NCI-H226 (cell line): ENCODE data around the gene CLEC16A.
"Not testable (repeated sequence)": the region's sequence is repeated elsewhere in the genome, so short reads cannot be mapped to it uniquely, and the experiment has no call there.

Experiments used
- DNase-seq: peaks from one replicate; pipeline ENCODE4 v3.0.0-alpha.2; 2015

The CLEC16A gene

DNA sequence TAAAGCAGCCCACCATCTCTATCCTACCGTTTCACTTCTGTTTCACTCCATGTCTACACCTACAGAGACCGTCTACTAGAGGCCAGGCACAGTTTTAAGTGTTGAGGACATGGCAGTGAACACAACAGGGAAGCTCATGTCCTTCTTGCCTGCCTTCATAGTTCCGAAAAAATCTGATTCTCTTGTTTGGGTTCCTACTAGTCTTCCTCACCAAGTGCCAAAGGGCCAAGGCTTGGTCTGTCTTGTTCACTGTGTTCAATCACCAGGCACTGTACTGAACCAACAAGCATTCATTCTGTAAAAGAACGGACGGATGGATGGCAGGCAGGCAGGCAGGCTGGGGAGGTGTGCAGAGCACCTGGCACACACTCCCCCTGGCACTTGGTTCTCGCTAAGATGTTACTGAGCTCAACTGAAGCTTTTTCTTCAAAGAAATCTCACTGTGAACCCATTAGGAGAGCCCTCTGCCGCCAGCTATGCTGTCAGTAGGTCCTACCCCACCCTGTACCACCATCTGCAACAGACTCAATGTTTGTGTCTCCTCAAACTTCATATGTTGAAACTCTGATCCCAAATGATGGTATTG is 4.6 kb upstream of the CLEC16A start:
- no peak for DNase-seq

DNA sequence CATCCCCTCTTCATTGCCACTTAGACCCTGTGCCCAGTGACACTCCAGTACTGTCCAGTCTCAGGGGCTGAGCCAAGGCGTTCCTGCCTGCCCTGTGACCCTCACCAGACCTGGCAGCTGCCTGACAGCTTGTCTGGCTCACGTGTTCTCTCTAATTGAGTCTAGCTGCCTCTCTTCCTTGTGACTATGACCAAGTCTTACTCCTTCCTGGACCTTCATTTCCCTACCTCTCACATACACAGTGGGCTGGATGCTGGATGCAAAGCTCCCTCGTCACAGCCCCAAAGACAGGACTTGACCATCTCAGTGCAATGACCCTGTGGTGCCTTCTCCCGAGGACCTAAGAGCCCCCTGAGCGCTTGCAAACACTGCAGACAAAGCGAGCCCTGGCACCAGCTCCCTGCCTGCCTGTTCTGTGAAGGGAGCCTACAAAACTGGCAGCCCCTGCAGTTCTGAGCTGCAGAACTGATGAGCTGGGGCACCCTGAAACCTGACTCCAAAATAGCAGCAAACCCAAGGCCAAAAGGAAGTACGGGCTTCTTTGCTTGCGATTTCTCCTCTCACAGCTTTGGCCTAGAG is 3.8 kb upstream of the CLEC16A start:
- DNase-seq = no peak

DNA sequence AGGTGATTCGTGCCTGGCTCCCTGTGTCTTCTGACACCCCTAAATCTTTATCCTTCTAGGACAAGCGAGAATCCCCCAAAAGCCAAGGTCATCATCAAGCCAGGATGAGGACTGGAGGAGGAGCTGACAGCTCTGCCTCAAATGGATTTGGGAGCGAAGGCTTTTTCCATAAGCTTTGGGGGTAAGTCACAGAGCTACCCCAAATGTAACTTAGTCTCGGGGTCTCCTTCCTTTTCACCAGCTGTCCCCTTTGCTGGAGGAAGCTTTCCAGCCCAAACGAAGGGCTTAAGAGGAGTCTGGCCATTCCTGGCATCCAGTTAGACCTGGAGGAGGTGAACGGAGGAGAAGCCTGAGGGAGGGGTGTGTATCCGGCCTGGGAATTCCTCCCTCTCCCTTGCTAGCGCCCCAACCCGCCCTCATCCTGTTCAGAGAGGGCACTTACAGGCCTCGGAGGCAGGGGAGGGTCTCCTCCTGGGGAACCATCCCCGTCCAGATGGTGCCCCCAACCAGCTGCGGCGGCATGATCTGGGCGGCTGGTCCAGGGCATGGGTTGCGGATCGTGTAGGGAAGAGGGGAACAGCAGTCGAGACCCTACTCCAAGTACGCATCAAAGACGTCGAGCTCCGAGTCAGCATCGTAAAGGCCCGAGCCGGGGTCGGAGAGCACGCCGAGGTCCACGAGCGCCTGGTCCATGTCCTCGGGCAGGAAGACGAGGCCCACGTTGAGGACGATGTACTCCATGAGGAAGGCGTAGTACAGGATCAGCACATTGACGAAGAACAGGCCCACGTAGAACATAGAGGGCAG is 3.0 kb upstream of the CLEC16A start:
- DNase-seq = no peak

- not testable (repeated sequence) for DNase-seq
Observed at GRCh38 chr16:10941935-10942351, 2.4 kb upstream of the CLEC16A start.

DNA sequence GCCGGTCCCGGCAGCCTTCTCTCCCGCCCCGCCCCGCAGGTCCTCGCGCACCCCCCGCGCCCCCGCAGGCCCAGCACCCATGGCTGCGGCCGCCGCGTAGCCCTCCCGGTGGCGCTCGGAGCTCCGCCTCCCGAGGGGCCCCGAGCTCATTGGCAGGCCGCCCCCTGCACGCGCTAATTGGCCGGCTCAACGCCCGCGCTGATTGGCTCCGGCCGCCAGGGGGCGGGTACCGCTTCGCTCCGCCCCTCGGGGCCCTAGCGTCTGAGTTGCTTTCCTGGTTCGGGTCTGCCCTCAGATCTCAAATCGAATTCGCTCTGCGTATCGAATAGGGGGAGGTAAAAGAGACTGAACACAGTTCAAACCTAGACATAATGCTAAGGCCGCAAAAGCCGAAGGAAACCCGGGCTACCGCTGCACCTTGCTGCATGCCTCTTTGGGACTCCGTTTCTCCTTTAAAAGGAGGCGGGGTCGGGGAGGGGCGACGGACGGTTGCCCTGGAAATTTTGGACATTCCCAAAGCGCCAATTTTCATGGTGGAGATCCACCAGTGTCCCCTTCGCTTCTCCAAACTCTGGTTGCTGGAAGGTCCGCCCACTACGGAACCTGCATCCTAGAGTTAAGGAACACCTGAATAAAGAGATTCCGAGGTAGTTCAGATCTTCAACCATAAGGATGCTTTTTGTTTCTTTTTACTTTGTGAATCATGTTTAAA is 1.9 kb upstream of the CLEC16A start, which contains the start of gene DEXI:
Gene DEXI (minus strand): TSS at position 117 of the 712 bp plus-strand sequence. CDS start 463 bp downstream, outside the sequence.
- peak; percentile 83 for DNase-seq

DNA sequence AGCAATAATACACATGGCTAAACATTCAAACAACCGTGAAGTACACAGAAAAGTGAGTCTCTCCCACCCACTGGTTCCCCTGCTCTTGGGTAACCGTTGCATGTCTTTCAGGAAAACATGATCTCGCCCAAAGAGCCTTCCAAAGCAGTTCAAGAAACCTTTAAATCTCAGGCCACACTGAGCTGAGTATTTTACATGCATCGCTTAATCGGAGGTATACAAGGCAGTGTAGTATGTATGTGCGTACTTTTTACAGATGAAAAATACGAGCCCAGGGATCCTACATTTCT is 1.4 kb upstream of the CLEC16A start:
- no peak for DNase-seq

GRCh38 chr16:10945065-10945787 is 862 bp downstream of the CLEC16A start:
- no peak for DNase-seq

DNA sequence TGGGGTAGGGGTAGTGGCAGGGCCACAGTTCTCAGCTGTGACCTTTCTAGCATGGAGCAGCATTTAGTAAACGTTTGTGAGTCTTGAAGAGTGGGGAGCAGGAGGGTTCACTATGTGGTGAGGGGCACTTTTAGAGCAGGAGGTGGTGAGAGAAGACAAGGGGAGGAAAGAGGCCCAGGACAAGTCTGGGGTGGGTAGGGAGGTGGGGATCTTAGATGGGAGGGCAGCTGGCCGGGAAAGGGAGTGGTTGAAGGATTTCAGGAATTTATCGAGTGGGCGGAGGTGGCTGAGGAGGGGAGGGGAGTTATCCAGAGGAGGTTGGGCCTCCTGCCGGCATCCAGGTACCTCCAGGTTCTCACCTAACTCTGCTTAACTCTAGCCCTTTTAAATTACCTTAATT is 1.9 kb downstream of the CLEC16A start:
- DNase-seq = no peak

- DNase-seq = no peak
Observed at GRCh38 chr16:10947211-10947787, 2.9 kb downstream of the CLEC16A start.

- peak; percentile 51 for DNase-seq
Observed at GRCh38 chr16:10949424-10949970, 5.1 kb downstream of the CLEC16A start.

DNA sequence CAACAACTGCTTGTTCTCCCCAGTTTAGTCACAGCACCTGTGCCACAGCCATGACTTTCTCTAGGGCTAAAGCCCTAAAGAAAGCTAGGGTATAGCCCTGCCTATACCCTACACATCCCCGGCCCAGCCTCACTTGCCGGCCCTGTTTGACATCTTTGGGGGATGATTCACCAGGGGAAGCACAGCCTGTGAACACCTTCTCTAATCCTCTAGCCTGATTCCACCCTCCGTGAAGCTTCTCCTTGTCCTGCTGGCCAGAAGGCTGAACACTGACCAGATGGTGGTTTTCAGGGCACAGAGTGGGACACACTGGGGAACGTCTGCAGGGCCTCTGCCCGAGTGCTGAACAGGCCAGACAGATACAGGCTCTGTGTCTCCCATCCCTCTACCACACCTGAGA is 6.0 kb downstream of the CLEC16A start:
- DNase-seq = no peak

GRCh38 chr16:10951026-10951425 is 6.7 kb downstream of the CLEC16A start:
- DNase-seq = no peak

DNA sequence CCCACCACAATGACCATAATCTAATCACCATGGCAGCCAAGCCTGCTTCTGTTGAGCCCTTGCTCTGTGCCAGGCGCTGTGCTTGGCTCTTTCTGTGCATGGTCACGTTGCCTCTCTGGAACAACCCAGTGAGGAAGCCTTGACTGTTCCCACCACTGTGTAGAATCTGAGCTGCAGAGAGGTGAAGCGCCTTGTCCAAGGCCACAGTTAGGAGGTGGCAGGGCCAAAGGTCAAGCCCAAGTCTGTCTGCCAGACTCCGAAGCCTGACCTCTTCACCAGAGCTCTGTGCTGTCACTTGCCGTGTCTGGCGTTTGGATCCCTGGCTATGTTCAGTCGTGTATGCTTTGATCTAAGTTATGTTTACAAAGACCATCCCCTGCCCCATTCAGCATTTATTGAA is 10.5 kb downstream of the CLEC16A start:
- no peak for DNase-seq

GRCh38 chr16:10957771-10958482 is 13.6 kb downstream of the CLEC16A start:
- no peak for DNase-seq

GRCh38 chr16:10959161-10959560 is 14.8 kb downstream of the CLEC16A start:
- no peak for DNase-seq

DNA sequence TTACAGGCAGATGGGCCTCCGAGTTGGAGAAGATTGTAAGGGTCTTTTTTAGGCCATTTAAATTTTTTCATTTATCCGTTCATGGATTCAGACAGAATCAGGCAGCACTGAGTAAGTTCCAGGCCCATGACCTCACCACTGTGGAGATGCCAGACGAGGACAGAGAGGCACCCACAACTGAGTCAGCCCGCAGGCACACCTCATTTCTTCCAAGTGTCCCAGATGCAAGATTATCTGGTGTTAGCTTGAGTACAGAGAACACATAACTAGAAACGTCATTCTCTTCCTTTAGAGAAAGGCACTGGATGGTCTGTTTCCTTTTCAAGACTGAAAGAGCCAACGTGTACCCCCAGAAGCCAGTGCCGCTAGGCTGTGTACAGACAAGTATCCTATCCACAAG is 16.9 kb downstream of the CLEC16A start:
- DNase-seq = peak; percentile 50

DNA sequence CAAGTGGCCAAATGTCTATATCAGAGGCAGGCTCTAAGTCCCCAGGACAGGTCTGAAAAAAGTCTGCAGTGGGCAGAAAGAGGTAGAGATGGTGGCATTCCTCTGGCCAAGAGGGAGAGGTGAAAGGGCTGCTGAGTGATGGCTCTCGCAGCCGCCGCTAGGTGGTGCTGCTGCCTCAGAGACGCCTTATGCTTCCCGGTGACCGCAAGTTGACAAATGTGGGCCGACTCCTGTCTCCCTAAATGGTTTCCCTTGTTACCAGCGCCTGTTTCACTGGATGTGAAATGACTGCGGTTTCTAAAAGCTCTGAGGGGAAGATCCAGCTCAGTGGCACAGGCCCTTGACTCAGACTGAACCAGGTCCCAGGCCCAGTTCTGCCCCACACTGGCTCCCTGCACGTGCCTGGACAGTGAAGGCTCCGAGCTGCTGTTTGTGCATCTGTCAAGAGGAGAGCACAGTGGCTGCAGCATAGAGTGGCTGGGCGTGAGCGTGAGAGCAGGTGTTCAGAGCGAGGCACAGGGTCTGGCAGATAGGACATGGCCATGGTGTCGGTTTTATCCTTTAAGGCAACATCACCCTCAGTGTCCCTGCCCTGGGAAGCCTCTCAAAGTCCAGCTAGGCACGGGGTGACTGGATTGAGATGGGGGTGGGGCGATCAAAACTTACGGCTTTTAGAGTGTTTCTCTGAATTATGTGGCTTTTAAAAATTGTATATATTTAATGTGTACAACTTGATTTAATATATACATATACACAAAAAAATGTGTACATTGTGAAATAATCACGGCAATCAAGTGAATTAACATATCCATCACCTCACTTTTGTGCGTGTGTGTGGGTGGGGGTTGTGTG is 19.9 kb downstream of the CLEC16A start:
- DNase-seq = peak; percentile 44

DNA sequence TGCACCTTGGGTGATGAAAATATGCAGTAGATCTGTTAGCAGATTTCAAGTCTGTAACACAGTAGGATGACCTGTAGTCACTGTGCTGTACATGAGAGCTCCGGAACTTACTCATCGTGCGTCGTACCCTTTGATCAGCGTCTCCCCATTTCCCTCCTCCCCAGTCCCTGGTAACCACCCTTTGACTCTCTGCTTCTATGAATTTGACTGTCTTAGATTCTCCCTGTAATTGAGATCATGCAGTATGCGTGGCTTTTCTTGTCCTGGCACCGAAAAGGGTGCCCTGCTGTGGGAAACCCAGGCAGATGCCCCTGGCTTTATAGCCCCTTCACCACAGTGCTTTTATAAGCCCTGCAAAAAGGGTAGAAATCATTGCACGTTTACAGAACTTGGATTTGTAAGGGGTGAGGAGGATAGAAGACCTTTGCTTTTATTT is 20.5 kb downstream of the CLEC16A start:
- no peak for DNase-seq

DNA sequence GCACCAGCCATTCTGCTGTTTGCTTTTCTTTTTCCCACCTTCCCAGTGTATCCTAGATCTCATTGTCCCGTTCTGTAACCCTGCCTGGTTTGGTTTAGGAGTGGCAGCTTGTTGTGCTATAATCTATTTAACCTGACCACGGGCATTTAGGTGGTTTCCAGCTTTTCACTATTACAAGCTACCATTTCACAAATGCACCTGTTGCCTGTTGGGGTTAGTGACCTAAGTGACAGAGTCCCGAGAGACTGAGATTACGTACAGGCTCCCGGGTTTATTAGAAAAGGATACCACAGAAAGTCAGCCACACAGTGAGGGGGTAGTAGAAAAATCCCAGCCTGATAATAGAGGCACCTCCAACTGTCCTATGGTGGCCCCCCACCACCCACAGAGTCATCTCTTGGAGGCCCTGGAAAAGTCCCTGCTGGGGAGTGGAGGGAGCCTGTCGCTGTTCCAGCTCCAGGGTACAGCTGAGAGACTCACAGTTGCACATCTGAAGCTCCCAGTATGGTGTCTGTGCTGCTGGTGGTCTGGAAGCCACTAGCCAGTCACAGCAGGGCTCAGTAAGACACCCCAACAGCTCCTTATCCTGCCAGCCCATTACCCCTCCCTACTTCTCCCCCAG is 21.2 kb downstream of the CLEC16A start:
- no peak for DNase-seq

DNA sequence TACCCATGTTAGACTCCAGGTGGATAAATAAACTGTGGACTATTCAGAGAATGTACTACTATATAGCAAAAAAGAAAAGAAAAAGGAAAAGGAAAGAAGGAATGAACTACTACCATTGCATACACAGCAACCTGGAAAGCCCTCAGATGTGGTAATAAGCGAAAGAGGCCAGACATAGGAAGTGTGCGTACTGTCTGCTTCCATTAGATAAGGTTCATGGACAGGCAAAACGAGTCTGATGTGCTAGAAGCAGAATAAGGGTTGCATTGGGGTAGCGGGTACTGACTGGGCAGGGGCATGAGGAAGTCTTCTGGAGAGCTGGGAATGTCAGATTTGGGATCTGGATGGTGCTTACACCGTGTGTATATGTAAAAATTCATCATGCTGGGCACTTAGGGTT is 21.8 kb downstream of the CLEC16A start:
- no peak for DNase-seq
